Stomach (tissue), 4 donors: ENCODE data around the gene SNRNP70.

Experiments used
- EP300 ChIP-seq: sonication (generic); formaldehyde crosslinking; IDR thresholded peaks from one replicate; pipeline ENCODE4 v1.6.1; 2017; ENCODE audit warnings: antibody characterized with exemption
- POLR2A ChIP-seq, 4 donors: fragments of 450-650 bp; IDR thresholded peaks; one replicate each; pipeline ENCODE4 v1.6.1; 2016; ENCODE audit warnings: antibody characterized with exemption in 4 of 4, control low read depth in 2 of 4, mild to moderate bottlenecking in 1 of 4, moderate library complexity in 1 of 4
- POLR2AphosphoS5 ChIP-seq, 3 donors: sonication (generic); formaldehyde crosslinking; IDR thresholded peaks; one replicate each; pipeline ENCODE4 v1.6.1; 2016; ENCODE audit warnings: antibody characterized with exemption in 3 of 3
- TF ChIP-seq, protein P1 (sequence below), 7 experiments: fragments of 450-650 bp in 4 of 7; fragments of 200-600 bp in 3 of 7; sonication (generic) in 3 of 7; IDR thresholded peaks; one replicate each; pipeline ENCODE4 v1.5.1; 2016 to 2019; ENCODE audit warnings: antibody characterized with exemption in 7 of 7, control low read depth in 2 of 7, mild to moderate bottlenecking in 1 of 7

DNA sequence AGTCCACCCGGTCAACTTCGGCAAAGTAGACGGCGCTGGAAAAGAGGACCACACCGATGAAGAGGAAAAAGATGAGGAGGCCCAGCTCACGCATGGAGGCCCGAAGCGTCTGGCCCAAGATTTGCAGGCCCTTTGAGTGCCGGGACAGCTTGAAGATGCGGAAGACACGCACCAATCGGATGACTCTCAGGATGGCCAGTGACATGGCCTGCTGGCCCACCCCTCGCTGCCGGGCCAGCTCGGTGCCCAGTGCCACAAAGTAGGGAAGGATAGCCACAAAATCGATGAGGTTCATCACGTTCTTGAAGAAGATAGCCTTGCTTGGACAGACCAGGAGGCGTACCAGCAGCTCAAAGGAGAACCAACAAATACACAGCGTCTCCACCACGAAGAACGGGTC lies 14.8 kb upstream of the SNRNP70 start:
- TF ChIP-seq POLR2A (IDR thresholded peaks at IDR 0.05) = no peak
- TF ChIP-seq EP300 = no peak
- TF ChIP-seq, protein P1, sequence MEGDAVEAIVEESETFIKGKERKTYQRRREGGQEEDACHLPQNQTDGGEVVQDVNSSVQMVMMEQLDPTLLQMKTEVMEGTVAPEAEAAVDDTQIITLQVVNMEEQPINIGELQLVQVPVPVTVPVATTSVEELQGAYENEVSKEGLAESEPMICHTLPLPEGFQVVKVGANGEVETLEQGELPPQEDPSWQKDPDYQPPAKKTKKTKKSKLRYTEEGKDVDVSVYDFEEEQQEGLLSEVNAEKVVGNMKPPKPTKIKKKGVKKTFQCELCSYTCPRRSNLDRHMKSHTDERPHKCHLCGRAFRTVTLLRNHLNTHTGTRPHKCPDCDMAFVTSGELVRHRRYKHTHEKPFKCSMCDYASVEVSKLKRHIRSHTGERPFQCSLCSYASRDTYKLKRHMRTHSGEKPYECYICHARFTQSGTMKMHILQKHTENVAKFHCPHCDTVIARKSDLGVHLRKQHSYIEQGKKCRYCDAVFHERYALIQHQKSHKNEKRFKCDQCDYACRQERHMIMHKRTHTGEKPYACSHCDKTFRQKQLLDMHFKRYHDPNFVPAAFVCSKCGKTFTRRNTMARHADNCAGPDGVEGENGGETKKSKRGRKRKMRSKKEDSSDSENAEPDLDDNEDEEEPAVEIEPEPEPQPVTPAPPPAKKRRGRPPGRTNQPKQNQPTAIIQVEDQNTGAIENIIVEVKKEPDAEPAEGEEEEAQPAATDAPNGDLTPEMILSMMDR (IDR thresholded peaks at IDR 0.05) = no peak
- no peak for TF ChIP-seq POLR2AphosphoS5 (IDR thresholded peaks at IDR 0.05)
